Erythroblast (primary cell): ENCODE data around the gene CAMSAP3.

ENCODE experiments used
- GATA1 ChIP-seq: IDR thresholded peaks from 2 replicates; pipeline ENCODE4 v1.6.1; 2011; ENCODE audit warnings: low read depth, mild to moderate bottlenecking, control low read depth, low read length, moderate library complexity
- POLR2A ChIP-seq: IDR thresholded peaks from 2 replicates; pipeline ENCODE4 v1.6.1; 2011; ENCODE audit warnings: mild to moderate bottlenecking, low read length

GRCh38 chr19:7643031-7643415, 47.4 kb downstream of the CAMSAP3 start:
- TF ChIP-seq POLR2A (no peak), GATA1 (no peak)
